Activated naive CD4-positive, alpha-beta T cell treated with anti-CD3 and anti-CD28 coated beads, Interleukin-2, amount 50 U/mL, for 24 hours (primary cell): ENCODE results near the gene CPNE7.
A peak's percentile ranks its signal among the peaks of the same experiment; 100 is the strongest.
"Not testable (repeated sequence)": the region's sequence is repeated elsewhere in the genome, so short reads cannot be mapped to it uniquely, and the experiment has no call there.

ENCODE experiments used
- H3K27ac Mint-ChIP-seq: one replicate; pipeline ENCODE4 v1.8.0; 2021; ENCODE audit warnings: mild to moderate bottlenecking, mixed read lengths
- H3K27me3 Mint-ChIP-seq: one replicate; pipeline ENCODE4 v1.8.0; 2021; ENCODE audit warnings: mixed read lengths
- H3K36me3 Mint-ChIP-seq: one replicate; pipeline ENCODE4 v1.8.0; 2021; ENCODE audit warnings: mixed read lengths
- H3K4me1 Mint-ChIP-seq: one replicate; pipeline ENCODE4 v1.8.0; 2021; ENCODE audit warnings: mixed read lengths
- H3K4me3 Mint-ChIP-seq: one replicate; pipeline ENCODE4 v1.8.0; 2021; ENCODE audit warnings: mild to moderate bottlenecking, mixed read lengths
- H3K9me3 Mint-ChIP-seq: one replicate; pipeline ENCODE4 v1.8.0; 2021; ENCODE audit warnings: mixed read lengths

The CPNE7 gene

DNA sequence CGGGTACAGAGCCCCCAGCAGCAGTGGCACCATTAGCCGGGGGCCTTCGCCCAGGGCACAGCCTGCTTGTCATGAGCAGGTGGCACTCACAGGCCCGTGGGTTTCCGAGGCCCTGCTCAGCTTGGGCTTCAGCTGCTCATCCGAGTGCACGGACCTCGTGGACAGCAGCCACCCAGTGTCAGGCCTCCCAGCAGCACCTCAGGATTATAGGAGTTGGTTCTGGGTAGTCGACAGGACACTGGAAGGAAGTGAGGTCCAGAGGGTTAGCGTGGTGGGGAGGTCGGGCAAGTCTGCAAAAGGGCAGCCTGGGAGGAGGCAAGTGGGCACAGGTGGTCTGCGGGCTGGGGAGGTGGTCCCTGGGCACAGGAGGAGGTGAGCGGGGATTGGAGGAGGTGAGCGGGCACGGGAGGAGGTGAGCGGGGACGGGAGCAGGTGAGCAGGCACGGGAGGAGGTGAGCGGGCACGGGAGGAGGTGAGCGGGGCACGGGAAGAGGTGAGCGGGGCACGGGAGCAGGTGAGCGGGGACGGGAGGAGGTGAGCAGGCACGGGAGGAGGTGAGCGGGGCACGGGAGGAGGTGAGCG, 5.1 kb upstream of the CPNE7 start:
- H3K27me3 Mint-ChIP-seq = peaks cover 7% of the 10 kb centered on the region
- H3K9me3 Mint-ChIP-seq = no peaks in the 10 kb centered on the region
- H3K4me3 Mint-ChIP-seq = no peak overlapping the region
- no peaks in the 10 kb centered on the region for H3K36me3 Mint-ChIP-seq
- peaks cover 32% of the 10 kb centered on the region for H3K4me1 Mint-ChIP-seq
- no peak overlapping the region for H3K27ac Mint-ChIP-seq

DNA sequence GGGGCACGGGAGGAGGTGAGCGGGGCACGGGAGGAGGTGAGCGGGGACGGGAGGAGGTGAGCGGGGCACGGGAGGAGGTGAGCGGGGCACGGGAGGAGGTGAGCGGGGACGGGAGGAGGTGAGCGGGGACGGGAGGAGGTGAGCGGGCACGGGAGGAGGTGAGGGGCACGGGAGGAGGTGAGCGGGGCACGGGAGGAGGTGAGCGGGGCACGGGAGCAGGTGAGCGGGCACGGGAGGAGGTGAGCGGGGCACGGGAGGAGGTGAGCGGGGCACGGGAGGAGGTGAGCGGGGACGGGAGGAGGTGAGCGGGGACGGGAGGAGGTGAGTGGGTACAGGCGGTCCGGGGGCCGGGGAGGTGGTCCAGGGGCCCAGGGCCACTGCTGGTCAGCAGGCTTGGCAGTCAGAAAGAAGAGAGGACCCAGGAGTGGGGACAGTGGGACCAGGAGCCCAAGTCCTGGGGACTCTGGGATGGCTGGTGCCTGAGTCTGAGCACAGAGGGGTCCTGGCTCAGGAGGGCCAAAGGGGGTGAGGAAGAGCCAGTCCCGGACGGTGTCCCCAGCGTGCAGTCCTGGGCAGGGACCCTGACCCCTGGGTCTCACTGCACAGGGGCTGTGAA, 4.5 kb upstream of the CPNE7 start:
- H3K27me3 Mint-ChIP-seq, H3K4me3 Mint-ChIP-seq, H3K36me3 Mint-ChIP-seq, H3K9me3 Mint-ChIP-seq, H3K27ac Mint-ChIP-seq: not testable (repeated sequence)
- peaks cover 27% of the 10 kb centered on the region for H3K4me1 Mint-ChIP-seq

DNA sequence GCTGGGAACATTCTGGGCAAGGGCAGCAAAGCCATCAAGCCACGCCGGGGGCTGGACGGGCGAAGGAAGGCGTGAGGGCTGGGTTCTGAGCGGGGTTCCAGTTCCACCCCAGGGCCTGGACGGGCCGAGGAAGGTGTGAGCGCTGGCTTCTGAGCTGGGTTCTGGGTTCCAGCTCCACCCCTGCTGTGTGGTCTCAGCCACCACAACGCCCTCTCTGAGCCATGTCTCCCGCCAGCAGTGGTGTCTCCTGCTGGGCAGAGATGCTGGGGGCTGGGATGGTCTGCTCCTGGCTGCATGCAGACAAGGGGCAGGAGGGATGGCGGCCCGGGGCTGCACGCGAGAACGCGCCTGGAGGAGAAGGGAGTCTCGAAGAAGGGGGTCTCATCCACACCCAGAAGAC, 3.9 kb upstream of the CPNE7 start:
- Mint-ChIP-seq H3K4me1 (peaks cover 23% of the 10 kb centered on the region), H3K27ac (no peak overlapping the region), H3K36me3 (no peaks in the 10 kb centered on the region), H3K9me3 (no peaks in the 10 kb centered on the region), H3K27me3 (peaks cover 7% of the 10 kb centered on the region), H3K4me3 (peak overlapping the region; percentile 19)

DNA sequence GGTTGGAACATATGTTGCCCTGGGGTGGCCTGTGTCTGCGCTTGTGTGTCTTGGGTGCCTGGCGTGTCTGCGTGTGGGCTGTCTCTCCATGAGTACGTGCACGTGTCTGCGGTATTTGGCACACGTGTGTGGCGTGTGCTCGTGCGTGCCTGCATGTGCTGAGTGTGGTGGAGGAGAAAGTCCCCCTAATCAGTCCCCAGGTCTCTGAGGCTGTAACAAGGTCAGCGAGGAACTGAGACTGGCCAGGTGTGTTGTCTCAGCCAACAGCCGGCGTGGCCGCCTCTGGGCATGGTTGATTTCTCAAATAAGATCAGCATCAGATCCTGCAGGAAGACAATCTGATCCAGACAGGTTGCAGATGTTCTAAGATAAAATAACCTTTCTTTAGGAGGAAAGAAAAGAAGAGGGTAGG, 3.5 kb upstream of the CPNE7 start:
- Mint-ChIP-seq H3K27me3 (peaks cover 7% of the 10 kb centered on the region), H3K4me1 (peaks cover 23% of the 10 kb centered on the region), H3K4me3 (no peak overlapping the region), H3K9me3 (no peaks in the 10 kb centered on the region), H3K27ac (no peak overlapping the region), H3K36me3 (no peaks in the 10 kb centered on the region)

- Mint-ChIP-seq H3K27me3 (peaks cover 8% of the 10 kb centered on the region), H3K36me3 (no peaks in the 10 kb centered on the region), H3K9me3 (no peaks in the 10 kb centered on the region), H3K4me1 (peaks cover 23% of the 10 kb centered on the region), H3K4me3 (no peak overlapping the region), H3K27ac (no peak overlapping the region)
Observed at GRCh38 chr16:89572485-89573205, 2.9 kb upstream of the CPNE7 start.

DNA sequence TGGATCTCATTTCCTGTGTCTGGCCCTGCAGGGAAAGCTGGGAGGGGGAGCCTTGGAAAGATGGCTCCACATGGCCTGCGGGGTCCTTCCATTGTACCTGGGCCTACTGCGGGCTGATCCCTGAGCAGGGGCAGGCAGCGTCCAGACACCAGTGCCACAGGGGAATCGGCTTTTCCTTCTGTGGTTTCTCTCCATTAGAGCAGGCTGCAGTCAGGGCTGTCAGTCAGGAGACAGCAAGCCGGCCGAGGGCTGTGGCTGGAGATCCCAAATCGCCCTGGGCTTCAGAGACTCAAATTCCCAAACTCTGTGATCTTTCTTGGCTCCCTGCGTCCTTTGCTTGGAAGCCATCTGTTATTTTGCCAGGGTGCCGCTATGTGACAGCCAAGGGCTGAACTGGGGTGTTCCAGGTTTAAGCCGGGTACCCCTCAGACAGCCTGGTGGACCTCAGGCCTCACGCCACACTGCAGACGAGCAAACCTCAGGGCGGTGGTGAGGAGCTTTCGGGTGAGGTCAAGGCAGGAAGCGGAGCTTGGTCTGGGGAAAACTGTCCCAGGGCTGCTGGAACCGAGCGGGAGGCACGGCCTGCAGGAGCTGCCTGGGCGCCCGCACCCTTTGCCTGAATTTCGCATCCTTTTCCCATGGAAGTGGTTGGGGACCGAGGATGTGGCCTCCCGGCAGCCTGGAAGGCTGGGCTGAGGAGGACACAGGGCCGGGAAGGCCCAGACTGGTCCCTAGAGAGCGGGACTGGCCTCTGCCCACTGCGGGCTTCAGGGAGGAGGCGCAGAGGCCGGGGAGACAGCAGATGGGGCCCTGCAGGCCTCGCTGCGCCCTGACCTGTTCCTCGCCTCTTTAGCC, 1.5 kb upstream of the CPNE7 start:
- peaks cover 8% of the 10 kb centered on the region for H3K27me3 Mint-ChIP-seq
- peaks cover 23% of the 10 kb centered on the region for H3K4me1 Mint-ChIP-seq
- no peaks in the 10 kb centered on the region for H3K36me3 Mint-ChIP-seq
- H3K27ac Mint-ChIP-seq = peak overlapping the region; percentile 32
- H3K9me3 Mint-ChIP-seq = no peaks in the 10 kb centered on the region
- H3K4me3 Mint-ChIP-seq = peak overlapping the region; percentile 17

GRCh38 chr16:89574681-89575246, 794 bp upstream of the CPNE7 start:
- Mint-ChIP-seq H3K27ac (no peak overlapping the region), H3K27me3 (peaks cover 8% of the 10 kb centered on the region)

GRCh38 chr16:89576153-89577054, 846 bp downstream of the CPNE7 start:
- Mint-ChIP-seq H3K27ac (no peak overlapping the region), H3K36me3 (no peaks in the 10 kb centered on the region), H3K4me3 (no peak overlapping the region), H3K4me1 (peaks cover 23% of the 10 kb centered on the region), H3K27me3 (peaks cover 8% of the 10 kb centered on the region), H3K9me3 (no peaks in the 10 kb centered on the region)

More at GRCh38 chr16:89574681-89575246, 794 bp upstream of the CPNE7 start:
- Mint-ChIP-seq H3K4me1 (peaks cover 23% of the 10 kb centered on the region), H3K9me3 (no peaks in the 10 kb centered on the region), H3K4me3 (peak overlapping the region; percentile 61), H3K36me3 (no peaks in the 10 kb centered on the region)

DNA sequence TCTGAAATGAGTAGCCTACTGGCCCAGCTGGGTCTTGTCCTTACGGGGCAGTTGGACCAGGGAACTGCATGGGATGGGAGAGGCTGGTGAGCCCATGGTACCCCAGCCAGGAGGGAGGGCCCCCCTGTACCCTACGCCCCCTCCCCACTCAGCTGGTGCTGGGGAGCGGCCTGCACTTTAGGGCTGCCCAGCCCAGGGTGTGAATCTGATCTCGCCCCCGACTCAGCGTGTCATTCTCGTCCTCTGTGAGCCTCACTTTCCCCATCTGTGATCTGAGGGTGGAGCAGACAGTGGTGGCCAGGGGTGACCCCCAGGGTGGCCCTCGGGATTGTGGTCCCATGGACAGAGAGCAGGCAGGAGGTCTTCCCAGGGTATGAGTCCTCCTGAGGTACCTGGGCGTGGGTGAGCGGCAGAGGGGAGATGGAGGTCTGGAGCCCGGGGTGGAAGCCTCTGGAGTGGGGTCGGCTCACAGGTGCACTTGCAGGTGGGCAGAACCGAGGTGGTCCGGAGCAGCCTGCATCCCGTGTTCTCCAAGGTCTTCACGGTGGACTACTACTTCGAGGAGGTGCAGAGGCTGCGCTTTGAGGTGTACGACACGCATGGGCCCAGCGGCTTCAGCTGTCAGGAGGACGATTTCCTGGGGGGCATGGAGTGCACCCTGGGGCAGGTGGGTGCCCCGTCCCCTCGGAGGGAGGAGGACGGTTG, 1.6 kb downstream of the CPNE7 start:
- Mint-ChIP-seq H3K9me3 (no peaks in the 10 kb centered on the region), H3K27ac (no peak overlapping the region), H3K27me3 (peaks cover 8% of the 10 kb centered on the region), H3K4me1 (peaks cover 17% of the 10 kb centered on the region), H3K4me3 (peak overlapping the region; percentile 19), H3K36me3 (no peaks in the 10 kb centered on the region)

- Mint-ChIP-seq H3K4me3 (no peak overlapping the region), H3K27ac (no peak overlapping the region), H3K9me3 (no peaks in the 10 kb centered on the region), H3K36me3 (no peaks in the 10 kb centered on the region), H3K27me3 (peaks cover 1% of the 10 kb centered on the region), H3K4me1 (no peaks in the 10 kb centered on the region)
Observed at GRCh38 chr16:89579351-89579750, 3.8 kb downstream of the CPNE7 start.

DNA sequence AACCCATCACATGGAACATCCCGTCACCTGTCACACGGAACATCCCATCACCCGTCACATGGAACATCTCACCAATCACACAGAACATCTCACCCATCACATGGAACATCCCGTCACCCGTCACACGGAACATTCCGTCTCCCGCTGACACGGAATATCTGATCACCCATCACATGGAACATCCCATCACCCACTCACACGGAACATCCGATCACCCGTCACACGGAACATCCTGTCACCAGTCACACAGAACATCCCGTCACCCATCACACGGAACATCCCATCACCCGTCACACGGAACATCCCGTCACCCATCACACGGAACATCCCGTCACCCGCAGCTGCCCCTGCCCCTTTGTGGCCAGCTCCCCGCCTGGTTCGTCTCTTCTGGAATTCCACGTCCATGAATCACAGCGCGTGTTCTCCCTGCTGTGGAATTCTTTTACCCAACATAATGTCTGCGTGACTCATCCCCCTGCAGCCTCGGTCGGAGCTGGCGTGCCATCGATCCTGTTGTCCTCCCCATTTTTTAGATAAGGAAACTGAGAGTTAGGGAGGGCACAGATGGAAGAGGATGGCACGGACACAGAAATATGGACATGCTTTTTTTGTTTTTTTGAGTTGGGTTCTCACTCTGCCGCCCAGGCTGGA, 5.6 kb downstream of the CPNE7 start:
- H3K27me3 Mint-ChIP-seq = peaks cover 1% of the 10 kb centered on the region
- H3K9me3 Mint-ChIP-seq = no peaks in the 10 kb centered on the region
- no peaks in the 10 kb centered on the region for H3K36me3 Mint-ChIP-seq
- H3K4me1 Mint-ChIP-seq = no peaks in the 10 kb centered on the region
- no peak overlapping the region for H3K4me3 Mint-ChIP-seq
- no peak overlapping the region for H3K27ac Mint-ChIP-seq

DNA sequence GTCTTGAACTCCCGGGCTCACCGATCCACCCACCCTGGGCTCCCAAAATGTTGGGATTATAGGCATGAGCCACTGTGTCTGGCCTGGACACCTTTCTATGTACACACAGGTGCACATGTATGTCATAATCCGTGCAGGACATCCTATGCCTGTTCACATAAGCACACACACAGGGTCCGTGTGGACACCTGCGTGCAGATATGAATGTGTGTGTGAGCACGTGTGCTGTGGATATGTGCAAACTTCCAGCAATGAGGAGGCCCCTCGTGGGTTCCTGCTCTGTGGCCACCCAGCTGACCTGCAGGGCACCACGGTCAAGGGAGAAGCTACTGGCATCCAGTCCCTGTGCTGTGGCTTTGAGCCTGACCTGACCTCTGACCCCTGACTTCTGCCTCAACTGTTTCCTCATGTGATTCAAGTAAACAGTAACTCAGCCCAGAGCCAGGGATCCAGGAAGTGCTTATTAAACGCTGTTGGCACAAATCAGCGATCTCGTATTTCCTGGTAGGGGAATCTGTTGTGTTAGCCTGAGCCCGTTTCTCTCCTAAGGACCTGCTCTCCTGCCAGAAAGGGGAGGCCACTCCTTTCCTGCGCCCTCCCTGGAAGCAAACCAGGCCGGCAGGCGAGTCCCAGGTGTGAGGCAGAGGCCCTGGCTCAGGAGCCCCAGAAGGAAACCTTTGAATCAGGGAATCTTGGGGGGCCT, 6.5 kb downstream of the CPNE7 start:
- no peaks in the 10 kb centered on the region for H3K9me3 Mint-ChIP-seq
- H3K27ac Mint-ChIP-seq = peak overlapping the region; percentile 8
- no peaks in the 10 kb centered on the region for H3K4me1 Mint-ChIP-seq
- H3K36me3 Mint-ChIP-seq = no peaks in the 10 kb centered on the region
- H3K27me3 Mint-ChIP-seq = peaks cover 1% of the 10 kb centered on the region
- H3K4me3 Mint-ChIP-seq = no peak overlapping the region

DNA sequence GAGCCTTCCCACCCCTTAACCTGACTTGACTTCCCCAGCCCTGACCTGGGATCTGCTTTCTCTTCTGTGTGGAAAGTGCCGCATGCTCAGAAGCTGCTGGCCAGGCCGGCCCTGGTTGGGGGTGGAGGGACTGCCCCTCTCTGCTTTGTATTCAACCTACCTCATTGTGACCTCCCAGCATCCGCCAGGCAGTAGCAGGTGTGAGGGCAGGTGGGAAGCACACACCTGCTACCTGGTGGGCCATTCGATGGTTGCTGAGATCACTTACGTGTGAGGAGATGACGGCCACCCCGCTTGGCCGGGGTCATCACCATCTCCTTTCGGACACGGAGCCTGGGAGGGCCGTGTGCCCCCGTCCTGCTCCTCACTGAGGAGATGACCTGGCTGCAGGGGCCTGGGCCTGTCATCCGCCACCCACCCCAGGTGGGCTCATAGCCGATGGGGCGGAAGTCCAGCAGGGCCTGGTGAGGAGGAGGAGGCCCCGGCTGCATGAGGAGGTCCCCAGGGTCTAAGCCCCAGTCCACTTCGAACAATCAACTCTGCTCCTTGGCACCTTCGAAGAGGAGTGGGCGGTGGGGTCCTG, 7.1 kb downstream of the CPNE7 start:
- Mint-ChIP-seq H3K9me3 (no peaks in the 10 kb centered on the region), H3K4me1 (no peaks in the 10 kb centered on the region), H3K4me3 (no peak overlapping the region), H3K27me3 (no peaks in the 10 kb centered on the region), H3K36me3 (no peaks in the 10 kb centered on the region), H3K27ac (no peak overlapping the region)
